GM18873 (cell line): ENCODE results near the gene B3GNT2.
A peak's percentile ranks its signal among the peaks of the same experiment; 100 is the strongest.
"Not testable (repeated sequence)": the region's sequence is repeated elsewhere in the genome, so short reads cannot be mapped to it uniquely, and the experiment has no call there.

Experiments
- ATAC-seq: cut with Tn5 transposase; IDR thresholded peaks from one replicate; pipeline ENCODE4 v1.9.1; 2021; ENCODE audit warnings: mild to moderate bottlenecking, moderate library complexity, moderate number of reproducible peaks; ENCODE audit not compliant: unreplicated experiment, low FRiP score

B3GNT2 gene

GRCh38 chr2:62195421-62196277 is at the start of gene B3GNT2:
TSS of gene B3GNT2 (plus strand) at chr2:62196115. CDS start at chr2:62222221, 26,106 bp downstream.
- ATAC-seq: peak; percentile 31

GRCh38 chr2:62146790-62147189 is 49.1 kb upstream of the B3GNT2 start:
- ATAC-seq: not testable (repeated sequence)

- ATAC-seq: no peak
Observed at GRCh38 chr2:62147610-62148301, 48.2 kb upstream of the B3GNT2 start.

GRCh38 chr2:62149708-62150107 is 46.2 kb upstream of the B3GNT2 start:
- ATAC-seq: no peak

GRCh38 chr2:62150597-62151305 is 45.2 kb upstream of the B3GNT2 start:
- no peak for ATAC-seq

GRCh38 chr2:62151306-62151638 is 44.6 kb upstream of the B3GNT2 start:
- ATAC-seq: no peak

- no peak for ATAC-seq
Observed at GRCh38 chr2:62152000-62152399, 43.9 kb upstream of the B3GNT2 start.

GRCh38 chr2:62156861-62157496 is 38.9 kb upstream of the B3GNT2 start:
- no peak for ATAC-seq

GRCh38 chr2:62158444-62159121 is 37.3 kb upstream of the B3GNT2 start:
- no peak for ATAC-seq

GRCh38 chr2:62160691-62161090 is 35.2 kb upstream of the B3GNT2 start:
- ATAC-seq: not testable (repeated sequence)

- ATAC-seq: no peak
Observed at GRCh38 chr2:62163106-62163831, 32.6 kb upstream of the B3GNT2 start.

GRCh38 chr2:62163834-62164233 is 32.1 kb upstream of the B3GNT2 start:
- no peak for ATAC-seq

GRCh38 chr2:62175728-62176127 is 20.2 kb upstream of the B3GNT2 start:
- no peak for ATAC-seq

- ATAC-seq: no peak
Observed at GRCh38 chr2:62176801-62177200, 19.1 kb upstream of the B3GNT2 start.

- ATAC-seq: no peak
Observed at GRCh38 chr2:62177392-62178049, 18.4 kb upstream of the B3GNT2 start.

GRCh38 chr2:62178741-62179271 is 17.1 kb upstream of the B3GNT2 start:
- ATAC-seq: no peak

GRCh38 chr2:62180975-62181374 is 14.9 kb upstream of the B3GNT2 start:
- ATAC-seq: no peak

- no peak for ATAC-seq
Observed at GRCh38 chr2:62181843-62182242, 14.1 kb upstream of the B3GNT2 start.
